NCI-H2081 (cell line): ENCODE results near the gene MAP4K5.

Source experiments
- DNase-seq, 2 experiments: peaks; one replicate each; lab custom pipeline; 2025; lab: John Stamatoyannopoulos, UW

The MAP4K5 gene

DNA sequence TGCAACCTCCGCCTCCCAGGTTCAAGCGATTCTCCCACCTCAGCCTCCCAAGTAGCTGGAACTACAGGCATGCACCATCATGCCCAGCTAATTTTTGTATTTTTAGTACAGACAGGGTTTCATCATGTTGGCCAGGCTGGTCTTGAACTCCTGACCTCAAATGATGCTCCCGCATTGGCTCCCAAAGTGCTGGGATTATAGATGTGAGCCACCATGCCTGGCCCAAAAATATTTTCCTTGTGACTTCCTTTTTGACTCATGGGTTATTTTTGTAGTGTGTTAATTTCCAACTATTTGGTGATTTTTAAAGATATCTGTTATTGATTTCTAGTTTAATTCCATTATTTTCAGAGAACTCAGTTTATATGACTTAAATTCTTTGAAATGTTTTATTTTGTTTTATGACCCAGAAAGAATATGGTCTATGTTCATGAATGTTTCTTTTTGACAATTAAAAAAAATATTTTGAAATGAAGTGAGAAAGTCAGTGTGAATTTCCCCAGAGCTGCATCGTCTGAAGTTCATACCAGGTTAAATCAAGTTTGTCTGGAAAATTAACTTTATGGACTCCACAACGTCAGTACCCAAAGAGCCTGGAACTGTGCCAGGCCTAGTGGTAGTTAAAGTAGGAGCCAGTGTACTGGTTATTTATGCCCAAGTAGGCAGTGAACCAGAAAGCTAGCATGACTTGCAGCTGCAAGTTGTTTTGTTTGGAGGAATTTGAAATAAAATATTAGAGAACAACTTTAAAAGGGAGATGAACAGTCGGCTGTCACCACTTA is 132.9 kb downstream of the MAP4K5 start:
- DNase-seq = no peak

DNA sequence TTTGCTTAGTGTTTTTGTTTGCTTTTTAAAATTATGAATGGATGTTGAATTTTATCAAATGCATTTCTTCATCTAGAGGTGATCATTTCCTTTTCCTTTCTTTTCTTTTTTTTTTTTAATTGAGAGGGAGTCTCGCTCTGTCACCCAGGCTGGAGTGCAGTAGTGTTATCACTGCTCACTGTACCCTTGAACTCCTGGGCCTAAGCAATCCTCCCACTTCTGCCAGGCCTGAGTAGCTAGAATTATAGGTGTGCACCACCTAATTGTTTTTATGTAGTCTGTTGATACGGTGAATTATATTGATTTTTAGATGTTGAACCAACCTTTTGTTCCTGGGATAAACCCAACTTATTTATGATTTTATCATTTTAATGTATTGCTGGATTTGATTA is 134.2 kb downstream of the MAP4K5 start:
- no peak for DNase-seq

DNA sequence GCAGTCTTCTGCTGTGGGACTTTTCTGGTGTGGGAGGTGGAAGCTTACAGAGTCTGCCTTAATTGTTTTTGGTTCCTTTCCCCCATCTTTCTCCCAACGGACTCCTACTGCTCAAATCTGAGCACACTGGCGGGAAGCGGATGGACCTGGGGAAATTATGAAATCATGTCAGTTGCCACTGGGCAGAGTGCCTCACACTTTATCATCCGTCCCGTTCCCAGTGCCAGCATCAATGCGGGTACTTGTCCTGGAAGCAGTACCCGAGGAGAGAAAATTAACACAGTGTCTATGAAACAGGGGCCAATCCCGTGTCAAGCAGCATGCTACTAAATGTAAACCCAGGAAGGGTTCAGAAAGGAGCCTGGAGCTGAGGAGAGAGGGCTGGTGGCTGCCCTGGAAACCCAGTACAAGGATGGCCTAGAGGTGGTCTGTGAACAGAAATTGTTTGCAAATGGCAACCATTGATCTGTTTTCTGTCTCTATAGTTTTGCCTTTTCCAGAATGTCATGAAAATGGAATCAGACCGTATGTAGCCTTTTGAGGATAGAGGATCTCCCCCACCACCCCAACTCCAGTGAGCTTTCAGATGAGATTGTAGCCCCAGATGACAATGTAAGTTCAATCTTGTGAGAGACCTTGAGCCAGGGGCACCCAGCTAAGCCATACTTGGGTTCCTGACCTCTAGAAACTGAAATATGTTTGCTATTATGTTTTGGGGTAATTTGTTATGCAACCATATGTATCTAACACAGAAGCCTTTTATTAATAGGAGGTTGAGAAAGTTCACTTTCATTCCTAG is 134.8 kb downstream of the MAP4K5 start:
- peak in 1 of 2 experiments; percentile 45 for DNase-seq

DNA sequence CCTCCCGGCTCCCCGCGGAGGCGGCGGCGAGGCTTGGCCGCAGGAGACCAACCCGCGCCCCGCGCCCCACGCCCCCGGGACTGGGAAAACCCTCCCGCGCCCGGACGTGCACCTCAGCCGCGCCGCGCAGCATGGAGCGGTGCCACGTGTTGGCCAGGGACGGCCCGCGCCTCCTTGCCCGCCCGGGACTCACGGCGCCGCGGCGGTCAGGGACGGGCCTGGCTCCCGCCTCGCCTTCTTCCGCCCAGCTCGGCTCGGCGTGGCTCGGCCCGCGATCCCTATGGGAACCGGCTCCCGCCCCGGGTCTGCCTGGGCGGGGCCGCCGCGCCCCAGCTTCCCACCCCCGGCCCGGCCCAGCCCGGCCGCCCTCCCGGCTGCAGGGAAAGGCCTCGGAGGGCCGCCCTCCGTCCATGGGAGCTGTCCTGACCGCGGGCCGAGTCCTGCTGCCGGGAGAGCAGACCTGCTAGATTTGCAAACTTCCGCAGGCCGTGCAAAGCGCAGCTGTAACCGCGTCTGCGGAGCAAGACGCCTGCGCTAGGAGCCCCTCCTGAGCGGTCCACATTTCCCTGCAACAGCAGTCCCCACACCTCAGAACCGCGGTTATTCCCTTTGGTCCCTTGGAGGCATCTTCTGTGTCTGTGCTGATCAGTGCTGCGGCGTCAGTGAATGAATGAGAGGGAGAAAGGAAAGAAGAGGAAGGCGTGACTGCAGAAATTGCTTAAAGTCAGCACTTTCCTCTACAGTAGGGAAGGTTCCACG is 135.6 kb downstream of the MAP4K5 start, which contains the start of gene CDKL1:
Gene CDKL1 (minus strand): TSS at position 251 of the 759 bp plus-strand sequence. CDS start 1,013 bp downstream, outside the sequence.
- DNase-seq = peak; percentile 50 to 71

DNA sequence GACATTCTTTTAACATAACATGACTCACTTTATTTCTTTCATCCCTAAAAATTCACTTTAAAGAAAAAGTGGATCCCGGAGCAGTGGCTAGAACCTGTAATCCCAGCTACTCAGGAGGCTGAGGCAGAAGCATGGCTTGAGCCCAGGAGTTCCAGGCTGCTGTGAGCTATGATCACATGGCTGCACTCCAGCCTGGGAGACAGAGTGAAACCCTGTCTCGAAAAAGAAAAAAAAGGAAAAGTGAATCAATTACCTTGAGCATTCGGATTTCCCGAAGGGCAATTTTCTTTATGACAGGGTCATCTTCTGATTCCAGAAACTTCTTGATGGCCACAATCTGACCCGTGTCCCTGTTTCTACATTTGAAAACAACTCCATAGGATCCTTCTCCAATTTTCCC is 136.9 kb downstream of the MAP4K5 start:
- DNase-seq = no peak

DNA sequence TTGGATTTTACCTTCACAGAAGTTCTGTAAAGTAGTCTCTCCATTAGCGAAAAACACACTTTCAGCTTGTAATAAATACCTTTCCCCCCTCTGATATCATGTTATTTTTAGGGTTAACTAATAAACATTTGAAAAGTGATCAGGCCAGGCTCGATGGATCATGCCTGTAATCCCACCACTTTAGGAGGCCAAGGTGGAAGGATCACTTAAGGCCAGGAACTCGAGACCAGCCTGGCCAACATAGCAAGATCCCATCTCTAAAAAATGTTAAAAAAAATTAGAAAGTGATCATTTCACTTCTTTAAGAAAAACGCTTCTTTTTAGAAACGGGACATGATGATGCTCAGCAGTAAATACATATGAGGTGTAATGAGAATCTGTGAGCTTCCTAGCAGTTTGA is 137.7 kb downstream of the MAP4K5 start:
- no peak for DNase-seq

DNA sequence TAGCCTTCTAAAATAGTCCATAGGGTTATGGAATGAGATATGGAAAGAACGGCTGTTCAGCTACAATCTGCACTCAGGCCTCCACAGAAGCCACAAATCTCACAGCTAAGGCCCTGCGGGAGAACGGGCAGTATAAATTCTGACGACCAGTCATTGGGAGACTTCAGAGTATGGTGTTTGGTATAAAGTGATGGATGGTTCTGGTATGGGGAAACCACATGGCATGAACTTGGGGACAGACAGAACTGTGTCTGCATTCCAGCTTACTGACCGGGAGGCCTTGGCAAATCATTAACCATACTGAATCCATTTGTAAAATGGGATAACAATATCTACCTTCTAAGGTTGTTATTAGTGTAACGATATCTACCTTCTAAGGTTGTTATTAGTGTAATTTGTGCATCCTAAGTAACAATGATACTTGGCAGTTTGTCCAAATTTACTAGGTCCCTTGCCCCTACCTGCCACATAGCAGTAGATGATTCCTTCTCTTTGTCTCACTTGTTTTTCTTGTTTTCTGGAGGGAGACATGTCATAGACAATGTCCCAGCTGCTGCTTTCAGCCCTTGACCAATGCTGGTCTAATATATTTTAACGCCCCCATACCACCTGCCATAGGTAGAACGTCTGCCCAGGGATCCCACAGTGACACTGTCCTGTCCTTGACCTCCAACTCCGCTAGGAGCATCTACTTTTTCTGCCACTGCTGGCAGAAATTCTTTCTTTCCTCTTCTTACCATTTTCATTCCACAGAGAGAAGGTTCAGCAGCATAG is 142.5 kb downstream of the MAP4K5 start:
- no peak for DNase-seq

DNA sequence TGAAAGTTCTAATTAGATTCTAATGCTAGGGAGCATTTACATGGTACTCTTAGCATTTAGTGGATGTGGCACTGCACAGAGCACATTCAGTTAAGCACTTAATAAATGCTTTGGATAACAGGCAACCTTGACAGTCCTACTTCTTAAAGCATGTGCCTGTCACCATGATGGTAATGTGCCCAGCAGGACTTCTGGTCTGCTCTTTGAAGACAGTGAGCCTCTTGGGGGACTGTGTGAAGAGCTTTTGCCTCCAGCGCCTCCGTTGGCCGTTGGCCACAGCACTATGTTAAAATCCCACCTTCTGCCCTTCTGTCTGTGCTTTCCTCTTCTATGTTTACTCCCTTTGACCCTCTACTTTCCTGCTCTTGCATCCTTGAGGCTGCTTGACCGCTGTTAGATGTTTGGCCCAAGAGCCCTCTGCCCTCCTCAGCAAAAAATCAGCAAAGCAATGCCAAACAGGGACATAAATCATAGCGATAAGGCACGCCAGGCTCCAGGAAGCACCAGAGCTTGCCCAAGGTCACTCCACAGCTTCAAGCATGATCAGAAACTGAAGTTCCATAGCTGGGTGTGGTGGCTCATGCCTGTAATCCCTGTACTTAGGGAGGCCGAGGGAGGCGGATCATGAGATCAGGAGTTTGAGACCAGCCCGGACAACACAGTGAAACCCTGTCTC is 144.0 kb downstream of the MAP4K5 start:
- DNase-seq = no peak

DNA sequence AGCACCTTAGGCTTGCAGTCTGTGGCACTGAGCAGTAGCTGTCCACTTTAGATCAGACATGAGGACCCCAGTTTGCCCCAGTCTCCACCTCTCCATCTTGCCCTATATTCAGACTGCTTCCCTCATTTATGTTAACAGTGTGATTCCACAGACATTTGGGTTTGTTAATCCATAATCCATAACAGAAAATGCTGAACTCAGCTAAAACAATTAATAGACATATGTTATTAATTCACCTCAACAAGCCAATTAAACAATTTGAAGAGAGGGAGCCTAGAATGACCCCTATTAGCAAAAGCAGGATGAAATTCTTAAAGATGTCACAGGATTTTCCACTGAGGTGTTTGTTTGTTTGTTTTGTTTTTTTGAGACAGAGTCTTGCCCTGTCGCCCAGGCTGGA is 144.8 kb downstream of the MAP4K5 start:
- no peak for DNase-seq

DNA sequence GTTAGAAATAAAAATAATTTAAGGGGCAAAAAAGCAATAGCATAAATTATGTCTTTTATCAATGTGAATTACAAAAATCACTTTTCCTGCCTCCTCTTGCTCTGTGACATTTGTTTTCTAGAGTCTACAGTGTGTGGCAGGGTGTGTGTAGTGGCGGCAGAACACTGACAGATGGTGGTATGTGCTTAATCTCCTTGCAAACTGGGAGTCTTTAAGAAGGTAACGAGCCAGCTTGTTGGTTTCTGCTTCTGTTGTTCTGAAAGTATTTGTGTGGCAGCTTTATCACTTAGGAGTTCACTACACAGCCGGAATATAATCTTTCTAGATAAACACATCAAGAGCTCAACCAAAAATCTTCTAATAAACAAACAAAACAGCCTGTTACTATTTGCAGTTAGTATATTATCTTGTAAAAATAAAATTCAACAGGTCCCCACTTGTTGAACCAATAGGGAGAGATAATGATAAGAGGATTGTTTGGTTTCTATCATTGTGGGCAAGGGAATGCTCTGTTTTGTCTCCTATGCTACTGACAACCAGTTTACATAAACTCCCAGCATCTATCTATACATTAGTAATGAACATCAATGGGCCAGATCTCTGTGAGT is 148.6 kb downstream of the MAP4K5 start:
- no peak for DNase-seq

DNA sequence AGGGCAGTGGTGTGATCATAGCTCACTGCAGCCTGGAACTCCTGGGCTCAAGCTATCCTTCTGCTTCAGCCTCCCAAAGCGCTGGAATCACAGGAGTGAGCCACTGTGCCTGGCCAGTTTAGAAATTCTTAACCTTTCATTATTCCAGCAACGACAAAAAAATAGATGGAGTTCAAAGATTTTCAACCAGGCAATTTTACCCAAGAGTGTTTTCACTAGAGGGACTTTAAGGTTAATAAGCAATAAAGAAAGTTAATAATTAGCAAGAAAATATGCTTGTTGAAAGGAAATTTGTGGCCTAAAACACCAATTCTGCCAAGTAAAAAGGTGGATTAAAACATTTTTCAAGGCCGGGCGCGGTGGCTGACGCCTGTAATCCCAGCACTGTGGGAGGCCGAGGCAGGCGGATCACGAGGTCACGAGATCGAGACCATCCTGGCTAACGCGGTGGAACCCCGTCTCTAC is 150.5 kb downstream of the MAP4K5 start:
- no peak for DNase-seq

DNA sequence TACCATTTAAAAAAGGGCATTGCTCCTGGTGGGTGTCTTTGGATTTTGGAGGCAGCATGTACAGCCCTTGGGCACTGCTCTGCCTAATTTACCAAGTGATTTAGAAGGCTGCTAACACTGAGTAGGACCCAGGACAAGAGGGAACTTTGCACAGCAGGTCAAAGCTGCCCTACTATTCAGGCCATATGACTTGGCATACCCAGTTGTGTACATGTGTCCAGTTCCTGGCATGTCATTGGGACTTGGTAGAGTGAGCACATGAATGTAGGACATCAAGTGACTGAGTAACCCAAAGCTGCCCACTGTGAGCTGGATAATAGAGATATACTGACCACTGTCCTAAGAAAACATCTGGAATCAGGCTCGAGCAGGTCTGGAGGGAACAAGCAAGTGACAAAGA is 151.4 kb downstream of the MAP4K5 start:
- DNase-seq = no peak

DNA sequence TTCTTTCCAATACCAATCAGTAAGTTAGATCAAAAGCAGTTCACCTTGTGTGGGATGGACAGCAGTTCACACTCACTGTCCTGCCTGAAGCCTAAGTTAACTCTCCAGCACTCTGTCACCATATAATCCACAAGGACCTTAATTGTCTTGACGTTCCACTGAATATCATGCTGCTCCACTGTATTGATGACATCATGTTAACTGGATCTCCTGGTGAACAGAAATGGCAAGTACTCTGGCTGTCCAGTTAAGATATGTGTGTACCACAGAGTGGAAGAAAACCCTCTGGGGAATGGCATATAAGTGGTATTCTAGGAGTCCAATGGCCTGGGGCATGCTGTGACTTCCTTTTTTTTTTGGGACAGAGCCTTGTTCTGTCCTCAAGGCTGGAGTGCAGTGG is 151.9 kb downstream of the MAP4K5 start:
- no peak for DNase-seq

DNA sequence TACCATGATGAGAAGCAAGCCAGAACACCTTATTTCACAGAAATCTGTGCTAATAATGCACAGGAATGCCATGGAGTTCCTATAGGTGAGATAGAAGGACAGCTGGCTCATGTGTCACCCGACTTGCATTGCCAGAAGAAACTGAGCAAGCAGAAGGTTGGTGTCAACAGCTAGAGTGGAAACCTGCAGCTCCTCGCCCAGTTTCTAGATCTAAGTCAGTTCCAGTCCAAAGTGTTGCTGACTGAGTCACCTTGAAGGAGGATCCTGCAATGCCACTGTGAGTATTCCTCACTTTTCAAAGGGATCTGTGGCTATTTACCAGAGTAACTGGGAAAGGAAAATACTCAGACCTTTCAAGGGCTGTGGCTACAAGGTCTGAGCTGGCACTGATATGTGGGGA is 152.8 kb downstream of the MAP4K5 start:
- DNase-seq = no peak

DNA sequence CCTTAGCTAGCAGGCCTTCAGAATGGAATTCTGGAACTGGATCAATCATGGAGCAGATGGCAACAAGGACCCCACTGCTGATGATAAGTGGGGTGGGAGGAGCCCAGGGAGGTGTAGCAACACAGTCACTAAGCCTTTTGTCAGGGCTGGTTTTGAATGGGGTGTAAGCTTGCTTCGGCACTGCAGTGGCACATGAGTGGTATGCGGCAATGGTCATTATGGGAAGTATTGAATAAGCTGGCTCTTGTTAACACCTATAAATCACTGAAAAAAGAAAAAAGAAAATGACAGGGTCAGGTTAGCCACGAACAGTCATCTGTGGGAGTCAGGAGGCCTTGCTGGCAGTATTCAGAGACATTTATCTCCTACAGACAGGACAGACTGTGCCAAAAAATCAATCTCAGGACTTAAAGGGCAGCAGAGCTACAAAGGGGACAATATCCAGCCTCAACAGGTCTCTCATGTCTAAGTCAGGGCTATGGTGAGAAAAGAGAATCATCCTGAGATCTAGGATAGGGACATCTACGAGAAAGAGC is 154.8 kb downstream of the MAP4K5 start:
- DNase-seq = no peak

DNA sequence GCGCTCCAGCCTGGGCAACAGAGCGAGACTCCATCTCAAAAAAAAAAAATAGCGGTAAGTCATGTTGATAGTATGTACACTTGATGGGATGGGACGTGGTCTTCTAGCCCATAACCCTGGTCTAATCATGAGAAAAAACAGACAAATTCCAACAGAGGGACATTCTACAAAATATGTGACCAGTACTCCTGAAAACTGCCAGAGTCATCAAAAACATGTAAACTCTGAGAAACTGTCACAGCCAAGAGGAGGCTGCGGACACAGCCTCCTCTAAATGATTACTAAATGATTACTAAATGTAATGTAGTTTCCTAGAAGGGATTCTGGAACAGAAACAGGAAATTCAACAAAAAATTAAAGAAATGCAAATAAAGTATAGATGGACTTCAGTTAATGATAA is 156.6 kb downstream of the MAP4K5 start:
- DNase-seq = no peak

DNA sequence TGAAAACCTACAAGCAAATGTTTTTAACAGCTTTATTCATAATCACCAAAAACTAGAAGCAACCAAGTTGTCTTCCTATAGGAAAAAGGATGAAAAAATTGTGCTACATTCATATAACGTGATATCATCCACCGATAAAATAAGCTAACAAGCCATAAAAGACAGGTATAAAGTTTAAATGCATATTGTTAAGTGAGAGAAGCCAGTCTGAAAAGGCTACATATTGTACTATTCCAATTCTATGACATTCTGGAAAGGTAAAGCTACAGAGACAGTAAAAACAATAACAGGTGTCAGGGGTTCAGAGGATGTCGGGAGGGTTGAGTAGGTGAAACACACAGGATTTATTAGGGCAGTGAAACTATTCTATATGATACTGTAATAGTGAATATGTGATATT is 158.4 kb downstream of the MAP4K5 start:
- no peak for DNase-seq

DNA sequence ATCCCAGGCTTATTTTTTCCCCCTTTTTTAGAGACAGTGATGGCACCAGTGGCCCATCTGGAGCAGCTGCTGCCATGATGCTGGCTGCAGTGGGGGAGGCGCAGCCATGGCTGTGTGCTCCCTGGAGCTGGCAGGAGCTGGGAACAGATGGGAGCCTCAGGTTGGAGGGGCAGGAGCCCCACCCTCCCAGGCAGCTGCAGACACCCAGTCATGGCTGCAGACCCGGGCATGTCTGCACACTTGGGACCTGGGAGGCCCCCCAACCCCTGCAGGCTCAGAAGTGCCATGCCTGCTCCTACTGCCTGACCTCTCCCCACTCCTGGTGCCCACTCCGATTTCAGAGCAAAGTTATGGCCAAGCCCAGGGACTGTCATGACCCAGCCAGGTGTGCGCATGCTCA is 160.8 kb downstream of the MAP4K5 start:
- no peak for DNase-seq
